GM12873 (cell line): Measurements from ENCODE around the gene UGCG.
A peak's percentile ranks its signal among the peaks of the same experiment; 100 is the strongest.

ENCODE experiments used
- CTCF ChIP-seq: IDR thresholded peaks from 2 replicates; pipeline ENCODE4 v1.5.1; 2012; ENCODE audit warnings: low read depth, mild to moderate bottlenecking, moderate library complexity, low read length, control low read depth; ENCODE audit not compliant: insufficient read depth; ENCODE audit errors: missing control alignments

The UGCG gene

DNA sequence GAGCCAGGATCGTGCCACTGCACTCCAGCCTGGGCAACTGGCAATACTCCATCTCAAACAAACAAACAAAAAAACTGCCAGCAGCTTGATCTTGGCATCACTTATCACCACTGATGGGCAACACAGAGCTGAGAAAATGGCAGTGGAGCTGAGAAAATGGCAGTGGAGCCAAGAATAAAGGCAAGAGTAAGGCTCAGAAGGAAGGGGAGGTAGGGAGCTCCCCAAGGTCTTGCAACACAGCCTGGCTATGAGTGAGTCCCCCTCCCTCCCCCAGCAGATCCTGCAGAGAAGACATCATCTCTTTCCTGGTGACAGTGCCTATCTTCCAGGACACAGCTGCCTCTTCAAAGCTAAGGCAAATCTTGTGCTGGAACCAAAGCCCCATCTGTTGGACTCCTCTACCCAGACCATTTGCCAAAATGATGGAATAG is 70.3 kb downstream of the UGCG start:
- TF ChIP-seq CTCF = no peak

DNA sequence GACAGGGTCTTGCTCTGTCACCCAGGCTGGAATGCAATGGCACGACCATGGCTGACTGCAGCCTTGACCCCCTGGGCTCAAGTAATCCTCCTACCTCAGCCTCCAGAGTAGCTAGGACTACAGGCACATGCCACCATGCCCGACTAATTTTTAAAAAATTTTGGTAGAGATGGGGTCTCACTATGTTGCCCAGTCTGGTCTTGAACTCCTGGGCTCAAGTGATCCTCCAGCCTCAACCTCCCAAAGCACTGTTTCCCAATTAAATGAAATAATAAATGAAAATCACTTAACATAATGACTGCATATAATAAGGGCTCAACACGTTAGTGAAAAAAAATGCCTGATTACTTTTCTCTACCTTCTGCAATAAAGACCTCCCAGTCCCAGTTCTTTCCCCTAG is 71.0 kb downstream of the UGCG start:
- no peak for TF ChIP-seq CTCF

DNA sequence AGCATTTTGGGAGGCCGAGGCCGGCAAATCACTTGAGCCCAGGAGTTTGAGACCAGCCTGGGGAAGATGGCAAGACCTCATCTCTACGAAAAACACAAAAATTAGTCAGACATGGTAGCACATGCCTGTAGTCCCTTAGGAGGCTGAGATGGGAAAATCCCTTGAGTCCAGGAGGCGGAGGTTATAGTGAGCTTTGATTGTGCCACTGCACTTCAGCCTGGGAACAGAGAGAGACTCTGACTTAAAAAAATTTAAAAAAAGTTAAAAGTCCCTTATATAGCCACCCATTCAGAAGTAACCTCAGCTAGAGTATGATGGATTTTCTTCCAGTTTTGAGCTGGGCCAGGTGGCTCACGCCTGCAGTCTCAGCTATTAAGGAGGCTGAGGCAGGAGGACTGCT is 72.4 kb downstream of the UGCG start:
- TF ChIP-seq CTCF = no peak

DNA sequence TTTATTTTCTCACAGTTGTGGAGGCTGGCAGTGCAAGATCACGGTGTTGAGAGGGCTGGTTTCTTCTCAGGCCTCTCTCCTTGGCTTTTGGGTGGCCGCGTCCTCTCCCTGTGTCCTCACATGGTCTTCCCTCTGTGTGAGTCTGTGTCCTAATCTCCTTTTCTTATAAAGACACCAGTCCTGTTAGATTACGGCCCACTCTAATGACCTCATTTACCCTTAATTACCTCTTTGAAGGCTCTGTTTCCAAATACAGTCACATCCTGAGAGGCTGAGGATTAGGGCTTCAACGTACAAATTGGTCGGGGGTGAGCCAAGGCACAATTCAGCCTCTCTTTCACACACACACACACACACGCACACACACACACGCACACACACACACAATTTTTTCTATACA is 73.0 kb downstream of the UGCG start:
- no peak for TF ChIP-seq CTCF

DNA sequence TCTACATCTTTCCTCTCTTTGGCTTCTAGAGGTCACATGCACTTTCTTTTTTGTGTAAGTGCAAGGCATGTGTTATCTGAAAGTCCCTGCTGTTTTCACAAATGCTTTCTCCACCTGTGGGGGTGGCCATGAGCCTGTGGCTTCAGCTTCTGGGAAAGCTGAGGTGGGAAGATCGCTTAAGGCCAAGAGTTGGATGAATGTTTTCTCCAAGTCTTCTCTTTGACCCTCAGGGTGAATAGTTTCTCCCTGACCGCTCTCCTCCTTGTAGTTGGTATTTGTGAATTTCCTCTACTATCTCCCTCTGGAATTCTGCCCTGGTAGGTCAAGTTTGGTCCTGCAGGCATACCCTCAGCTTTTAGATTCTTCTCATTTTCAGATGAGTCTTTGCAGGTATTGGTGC is 74.2 kb downstream of the UGCG start:
- no peak for TF ChIP-seq CTCF

- no peak for TF ChIP-seq CTCF
These were observed 77.6 kb downstream of the UGCG start for GRCh38 chr9:111974092-111974681.

GRCh38 chr9:111975709-111976108 is 79.1 kb downstream of the UGCG start:
- TF ChIP-seq CTCF = peak; percentile 33
